NCI-H1930 (cell line): ENCODE measurements around the gene SYNGR3.

ENCODE experiments used
- DNase-seq, 2 experiments: peaks; one replicate each; lab custom pipeline; 2025; lab: John Stamatoyannopoulos, UW

Gene SYNGR3

GRCh38 chr16:2042171-2042985 is 52.6 kb downstream of the SYNGR3 start:
- DNase-seq: no peak

GRCh38 chr16:2042986-2043666 is 53.4 kb downstream of the SYNGR3 start:
- DNase-seq: no peak
